ENCODE results near the gene HMGA1.

- TF ChIP-seq, protein P1, sequence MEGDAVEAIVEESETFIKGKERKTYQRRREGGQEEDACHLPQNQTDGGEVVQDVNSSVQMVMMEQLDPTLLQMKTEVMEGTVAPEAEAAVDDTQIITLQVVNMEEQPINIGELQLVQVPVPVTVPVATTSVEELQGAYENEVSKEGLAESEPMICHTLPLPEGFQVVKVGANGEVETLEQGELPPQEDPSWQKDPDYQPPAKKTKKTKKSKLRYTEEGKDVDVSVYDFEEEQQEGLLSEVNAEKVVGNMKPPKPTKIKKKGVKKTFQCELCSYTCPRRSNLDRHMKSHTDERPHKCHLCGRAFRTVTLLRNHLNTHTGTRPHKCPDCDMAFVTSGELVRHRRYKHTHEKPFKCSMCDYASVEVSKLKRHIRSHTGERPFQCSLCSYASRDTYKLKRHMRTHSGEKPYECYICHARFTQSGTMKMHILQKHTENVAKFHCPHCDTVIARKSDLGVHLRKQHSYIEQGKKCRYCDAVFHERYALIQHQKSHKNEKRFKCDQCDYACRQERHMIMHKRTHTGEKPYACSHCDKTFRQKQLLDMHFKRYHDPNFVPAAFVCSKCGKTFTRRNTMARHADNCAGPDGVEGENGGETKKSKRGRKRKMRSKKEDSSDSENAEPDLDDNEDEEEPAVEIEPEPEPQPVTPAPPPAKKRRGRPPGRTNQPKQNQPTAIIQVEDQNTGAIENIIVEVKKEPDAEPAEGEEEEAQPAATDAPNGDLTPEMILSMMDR (IDR thresholded peaks at IDR 0.05): no peak
- TF ChIP-seq POLR2AphosphoS5 (IDR thresholded peaks at IDR 0.05): no peak
These were observed 39.5 kb downstream of the HMGA1 start for GRCh38 chr6:34276191-34276590.

Data from sigmoid colon (tissue), 4 donors.